GM12872 (cell line): ENCODE results near the gene POLR2F.

ENCODE experiments used
- CTCF ChIP-seq: IDR thresholded peaks from 3 replicates; pipeline ENCODE4 v1.5.1; 2011; ENCODE audit warnings: low read depth, mild to moderate bottlenecking, low read length, moderate library complexity; ENCODE audit not compliant: insufficient read depth

The POLR2F gene

GRCh38 chr22:37953437-37954179 lies at the start of gene POLR2F, which contains the start of gene C22orf23:
TSS of gene POLR2F (plus strand) at chr22:37953699. CDS start at chr22:37953788, 89 bp downstream.
TSS of gene C22orf23 (minus strand) at chr22:37953601. CDS start at chr22:37953149, 452 bp downstream.
- TF ChIP-seq CTCF: no peak; the same call in 2 of the 3 replicates

GRCh38 chr22:37904572-37905533 lies 48.6 kb upstream of the POLR2F start:
- TF ChIP-seq CTCF: no peak

- peak; percentile 15; the same call in 1 of the 3 replicates for TF ChIP-seq CTCF
Measured at GRCh38 chr22:37905534-37906363, 47.8 kb upstream of the POLR2F start, which contains the start of gene MICALL1. TSS of gene MICALL1 (plus strand) at chr22:37906297. CDS start at chr22:37906423, 126 bp downstream.

GRCh38 chr22:37906364-37907008 lies 47.0 kb upstream of the POLR2F start:
- TF ChIP-seq CTCF: no peak

GRCh38 chr22:37907036-37907954 lies 46.2 kb upstream of the POLR2F start:
- TF ChIP-seq CTCF: no peak

GRCh38 chr22:37909766-37910165 lies 43.7 kb upstream of the POLR2F start:
- no peak for TF ChIP-seq CTCF
